ENCODE measurements around the gene HYAL3. TPM values are rescaled to one million over a fixed set of nuclear protein-coding genes. Genes with fewer than 3 reads are reported as not detected.

HYAL3 gene
- total and polyA plus RNA-seq, 10 donors, result 0.73 to 3.8 (median 2.5) TPM

GRCh38 chr3:50296721-50297383 lies 2.4 kb downstream of the HYAL3 start:
- TF ChIP-seq POLR2AphosphoS5 (IDR thresholded peaks at IDR 0.05) (peak in 1 of 3 donors; percentile 55), CTCF (IDR thresholded peaks at IDR 0.05 in 8 of 11, conservative IDR thresholded peaks at IDR 0.05 in 3 of 11) (no peak)
- peaks cover 23 to 60% (median 45%) of the 10 kb centered on the region in 6 donors for H3K4me1 ChIP-seq
- DNase-seq, result no peak
- no peaks in the 10 kb centered on the region for H3K27me3 ChIP-seq (replicated peaks in 1 of 7)
- intact Hi-C loops (cut with DNase I; ENCODE audit: low total_unique reads), result no loop called here
- H3K9me3 ChIP-seq, result no peaks in the 10 kb centered on the region
- WGBS, 5 donors, result 90 to 97% (median 95%) methylated on average over 5 to 18 of the region's 18 CpGs
- peak overlapping the region in 2 of 8 donors; percentile 96 to 98 for H3K27ac ChIP-seq
- H3K36me3 ChIP-seq, result peaks cover 0 to 10% (median 0%) of the 10 kb centered on the region in 6 donors
- no peak overlapping the region for H3K4me3 ChIP-seq

- H3K9me3 ChIP-seq, result no peaks in the 10 kb centered on the region
- H3K36me3 ChIP-seq, result peaks cover 0 to 10% (median 0%) of the 10 kb centered on the region in 6 donors
- DNase-seq, result no peak
- no peak overlapping the region for H3K27ac ChIP-seq
- no peaks in the 10 kb centered on the region for H3K27me3 ChIP-seq (replicated peaks in 1 of 7)
- no peak for TF ChIP-seq CTCF (IDR thresholded peaks at IDR 0.05 in 8 of 11, conservative IDR thresholded peaks at IDR 0.05 in 3 of 11)
- no peak for TF ChIP-seq POLR2AphosphoS5 (IDR thresholded peaks at IDR 0.05)
- no peak for TF ChIP-seq POLR2A (IDR thresholded peaks at IDR 0.05)
- intact Hi-C loops (cut with DNase I; ENCODE audit: low total_unique reads), result no loop called here
- H3K4me1 ChIP-seq, result peaks cover 33 to 61% (median 49%) of the 10 kb centered on the region in 6 donors
- 91 to 95% (median 91%) methylated on average over 8 of the region's 8 CpGs for WGBS, 5 donors
- no peak overlapping the region for H3K4me3 ChIP-seq
Observed at GRCh38 chr3:50295553-50296431, 3.4 kb downstream of the HYAL3 start.

GRCh38 chr3:50294492-50295403 lies 4.5 kb downstream of the HYAL3 start:
- H3K27ac ChIP-seq, result no peak overlapping the region
- intact Hi-C loops (cut with DNase I; ENCODE audit: low total_unique reads), result no loop called here
- H3K36me3 ChIP-seq, result peaks cover 0 to 20% (median 6%) of the 10 kb centered on the region in 6 donors
- no peak for DNase-seq
- no peak for TF ChIP-seq POLR2A (IDR thresholded peaks at IDR 0.05)
- no peak for TF ChIP-seq CTCF (IDR thresholded peaks at IDR 0.05 in 8 of 11, conservative IDR thresholded peaks at IDR 0.05 in 3 of 11)
- TF ChIP-seq POLR2AphosphoS5 (IDR thresholded peaks at IDR 0.05), result no peak
- H3K9me3 ChIP-seq, result no peaks in the 10 kb centered on the region
- H3K4me1 ChIP-seq, result peaks cover 26 to 58% (median 42%) of the 10 kb centered on the region in 6 donors
- 88 to 94% (median 91%) methylated on average over 19 to 22 of the region's 22 CpGs for WGBS, 5 donors
- no peak overlapping the region for H3K4me3 ChIP-seq
- H3K27me3 ChIP-seq (replicated peaks in 1 of 7), result no peaks in the 10 kb centered on the region
